LNCaP clone FGC (cell line): Measurements from ENCODE around the gene EEF1AKMT2.

Experiments
- DNase-seq: peaks from one replicate; pipeline ENCODE4 v3.0.0-alpha.2; 2011; ENCODE audit warnings: low read depth
- H3K4me3 ChIP-seq: 2 replicates; pipeline ENCODE4 v1.5.1; 2011; ENCODE audit warnings: mild to moderate bottlenecking, low read depth, low read length, control low read depth
- TF ChIP-seq, protein P1 (sequence below): IDR thresholded peaks from 2 replicates; pipeline ENCODE4 v1.5.1; 2012; ENCODE audit warnings: mild to moderate bottlenecking; ENCODE audit not compliant: control insufficient read depth, insufficient read depth; ENCODE audit errors: extremely low read depth

Gene EEF1AKMT2

DNA sequence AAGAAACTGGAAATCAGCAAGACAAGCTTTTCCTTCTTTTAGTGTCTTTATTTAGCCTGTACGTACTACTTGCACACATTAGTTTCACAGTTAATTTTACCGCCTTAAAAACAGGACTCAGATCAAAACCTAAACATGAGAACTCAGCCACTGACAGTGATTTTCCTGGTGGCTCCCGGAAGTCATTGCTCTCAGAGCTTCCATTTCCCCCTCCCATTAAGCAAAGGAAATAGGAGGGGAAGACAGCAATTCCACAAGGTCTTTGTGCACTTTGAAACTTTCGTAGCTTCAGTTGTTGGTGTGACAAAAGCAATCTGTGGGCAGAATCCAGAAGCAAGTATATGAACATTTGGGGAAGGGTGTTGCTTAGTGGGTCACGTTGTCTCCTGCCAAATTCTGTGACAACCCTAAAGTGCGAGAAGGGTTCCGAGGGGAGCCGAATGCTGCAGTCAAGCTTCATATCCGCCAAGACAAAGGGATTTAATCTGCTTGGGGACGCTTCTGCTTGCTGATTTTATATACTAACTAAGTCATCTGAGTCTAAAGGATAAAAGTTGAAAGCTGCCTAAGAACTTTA, 77.9 kb downstream of the EEF1AKMT2 start:
- no peak for DNase-seq
- TF ChIP-seq, protein P1, sequence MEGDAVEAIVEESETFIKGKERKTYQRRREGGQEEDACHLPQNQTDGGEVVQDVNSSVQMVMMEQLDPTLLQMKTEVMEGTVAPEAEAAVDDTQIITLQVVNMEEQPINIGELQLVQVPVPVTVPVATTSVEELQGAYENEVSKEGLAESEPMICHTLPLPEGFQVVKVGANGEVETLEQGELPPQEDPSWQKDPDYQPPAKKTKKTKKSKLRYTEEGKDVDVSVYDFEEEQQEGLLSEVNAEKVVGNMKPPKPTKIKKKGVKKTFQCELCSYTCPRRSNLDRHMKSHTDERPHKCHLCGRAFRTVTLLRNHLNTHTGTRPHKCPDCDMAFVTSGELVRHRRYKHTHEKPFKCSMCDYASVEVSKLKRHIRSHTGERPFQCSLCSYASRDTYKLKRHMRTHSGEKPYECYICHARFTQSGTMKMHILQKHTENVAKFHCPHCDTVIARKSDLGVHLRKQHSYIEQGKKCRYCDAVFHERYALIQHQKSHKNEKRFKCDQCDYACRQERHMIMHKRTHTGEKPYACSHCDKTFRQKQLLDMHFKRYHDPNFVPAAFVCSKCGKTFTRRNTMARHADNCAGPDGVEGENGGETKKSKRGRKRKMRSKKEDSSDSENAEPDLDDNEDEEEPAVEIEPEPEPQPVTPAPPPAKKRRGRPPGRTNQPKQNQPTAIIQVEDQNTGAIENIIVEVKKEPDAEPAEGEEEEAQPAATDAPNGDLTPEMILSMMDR = no peak
- H3K4me3 ChIP-seq = no peak overlapping the region

DNA sequence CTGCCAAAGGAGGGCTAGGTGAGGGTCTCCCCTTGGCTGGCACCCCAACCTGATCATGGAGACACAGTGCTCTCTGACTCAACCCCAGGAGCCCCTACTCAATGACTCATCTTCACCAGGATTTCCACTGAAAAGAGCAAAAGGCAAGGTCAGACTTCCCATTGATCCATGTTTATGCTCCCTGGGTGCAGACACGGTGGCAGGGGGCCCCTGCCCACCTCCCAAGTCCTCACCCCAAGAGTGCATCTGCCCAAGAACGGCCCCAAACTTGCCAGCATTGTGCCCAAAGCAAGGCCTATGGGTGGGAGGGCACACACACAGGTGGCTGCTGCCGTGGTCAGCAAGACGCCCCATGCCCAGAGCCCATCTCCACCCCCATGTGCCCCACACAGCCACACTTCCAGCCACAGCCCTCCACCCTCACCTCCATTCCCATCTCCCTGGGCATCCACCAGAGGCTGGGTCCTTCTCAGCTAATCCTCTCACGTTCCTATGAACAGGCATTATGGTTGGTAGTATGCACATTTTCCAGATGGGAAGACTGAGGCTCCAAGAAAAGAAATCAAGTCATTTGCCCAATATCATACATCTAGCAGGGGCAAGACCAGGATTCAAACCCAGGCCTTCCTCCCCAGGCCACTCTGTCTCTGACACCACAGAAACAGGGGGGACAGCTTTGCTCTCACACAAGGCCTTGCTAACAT, 78.8 kb downstream of the EEF1AKMT2 start:
- TF ChIP-seq, protein P1 = no peak
- DNase-seq = no peak
- no peak overlapping the region for H3K4me3 ChIP-seq

DNA sequence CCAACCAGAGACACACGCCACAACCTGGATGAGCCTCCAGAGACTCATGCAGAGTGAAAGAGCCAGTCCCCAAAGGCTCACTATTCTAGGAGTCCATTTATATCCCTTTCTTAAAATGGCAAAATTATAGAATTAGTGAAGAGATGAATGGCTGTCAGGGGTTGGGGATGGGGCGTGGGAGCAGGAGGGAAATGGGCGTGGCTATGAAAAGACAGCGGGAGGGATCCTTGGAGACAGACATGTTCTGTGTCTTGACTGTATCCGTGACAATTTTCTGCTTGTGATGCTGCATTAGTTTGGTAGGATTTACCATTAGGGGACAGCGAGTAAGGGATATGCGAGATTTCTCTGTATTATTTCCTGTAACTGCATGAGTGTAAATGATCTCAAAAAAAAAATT, 80.5 kb downstream of the EEF1AKMT2 start:
- DNase-seq = no peak
- TF ChIP-seq, protein P1 = no peak
- no peak overlapping the region for H3K4me3 ChIP-seq

DNA sequence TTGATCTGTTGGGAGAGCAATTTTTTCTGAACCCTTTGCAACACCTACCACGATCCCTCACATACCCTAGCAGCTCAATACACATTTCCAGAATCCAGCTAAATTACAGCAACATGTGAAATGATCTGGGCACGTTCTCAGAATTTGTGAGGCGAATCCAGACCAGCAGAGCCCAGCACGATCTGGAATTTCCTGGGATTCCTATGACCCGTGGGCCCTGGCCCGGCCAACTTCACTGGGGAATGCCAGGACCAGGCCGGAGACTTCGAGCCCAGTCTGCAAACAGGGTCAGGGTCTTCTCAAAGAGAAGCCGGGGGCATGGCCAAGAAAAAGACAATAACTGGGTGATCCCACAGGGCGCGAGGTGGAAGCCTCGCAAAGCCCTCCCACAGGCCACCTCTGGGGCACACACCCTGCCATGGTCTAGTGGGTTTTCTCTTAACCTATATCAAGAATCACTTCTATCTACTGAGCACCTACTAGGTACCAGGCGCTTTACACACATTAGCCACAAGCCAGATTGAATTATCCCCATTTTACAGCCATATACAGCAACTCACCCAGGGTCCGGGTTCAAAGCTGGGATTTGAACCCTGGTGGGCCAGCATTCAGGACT, 81.3 kb downstream of the EEF1AKMT2 start:
- no peak overlapping the region for H3K4me3 ChIP-seq
- TF ChIP-seq, protein P1 = no peak
- DNase-seq = no peak

DNA sequence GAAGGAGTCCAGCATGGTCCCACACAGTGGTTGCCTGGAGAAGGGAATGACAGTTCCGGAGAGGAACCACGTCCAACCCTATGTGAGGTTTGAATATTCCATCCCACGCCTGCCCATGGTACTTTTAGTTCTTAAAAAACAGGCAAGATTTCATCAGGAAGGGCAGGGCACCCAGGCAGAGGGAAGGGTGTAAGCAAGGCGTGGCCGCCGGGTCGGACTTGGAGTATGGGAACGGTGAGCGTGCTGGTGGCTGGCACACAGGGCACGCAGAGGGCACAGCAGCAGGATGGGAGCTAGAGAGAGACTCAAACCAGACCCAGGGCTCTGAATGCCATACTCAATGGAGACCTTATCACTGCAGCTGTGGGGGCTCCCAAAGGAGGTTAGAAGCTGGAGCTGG, 81.8 kb downstream of the EEF1AKMT2 start:
- no peak overlapping the region for H3K4me3 ChIP-seq
- TF ChIP-seq, protein P1 = no peak

DNA sequence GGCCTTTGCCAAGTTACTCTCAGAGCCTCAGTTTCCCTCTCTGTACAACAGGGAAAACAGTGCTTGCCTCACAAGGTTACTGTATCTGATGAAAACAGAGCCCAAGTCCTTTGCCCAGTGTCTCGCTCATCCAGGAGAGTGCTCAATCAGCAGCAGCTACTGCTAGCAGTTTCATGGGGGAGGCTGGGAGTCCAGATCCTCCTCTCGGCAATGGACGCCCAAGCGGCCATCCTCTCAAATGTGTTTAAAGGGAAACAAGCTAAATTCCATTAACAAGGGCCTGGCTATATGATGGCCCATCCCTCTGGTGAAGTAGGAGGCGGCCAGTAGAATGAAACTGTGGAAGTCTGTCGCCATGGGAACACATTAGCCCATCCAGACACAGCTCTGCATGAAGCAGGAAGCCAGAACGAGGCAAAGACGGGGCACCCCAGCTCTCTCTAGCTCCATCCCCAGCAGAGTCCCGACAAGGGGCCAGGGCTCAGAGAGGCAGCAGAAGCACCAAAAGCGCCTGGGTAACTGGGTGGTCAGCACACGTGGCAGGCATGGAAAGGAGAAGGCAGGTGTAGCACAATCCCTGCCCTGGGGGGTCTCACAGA, 82.7 kb downstream of the EEF1AKMT2 start:
- no peak for DNase-seq
- TF ChIP-seq, protein P1 = no peak
- no peak overlapping the region for H3K4me3 ChIP-seq

More for the DNA sequence above, 81.8 kb downstream of the EEF1AKMT2 start:
- no peak for DNase-seq
